Embryonic facial prominence (tissue), 1 donor: ENCODE data around the gene ABCC2.
"Not testable (repeated sequence)": the region's sequence is repeated elsewhere in the genome, so short reads cannot be mapped to it uniquely, and the experiment has no call there.

ENCODE experiments used
- DNase-seq: peaks from one replicate; pipeline ENCODE4 v3.0.0-alpha.2; 2016; ENCODE audit errors: extremely low spot score

Gene ABCC2

GRCh38 chr10:99782447-99783286 lies at the start of gene ABCC2:
TSS of gene ABCC2 (plus strand) at chr10:99782640. CDS start at chr10:99782845, 205 bp downstream.
- DNase-seq: no peak

- DNase-seq: no peak
Observed at GRCh38 chr10:99733366-99733765, 49.1 kb upstream of the ABCC2 start.

GRCh38 chr10:99734111-99734510 lies 48.3 kb upstream of the ABCC2 start:
- DNase-seq: not testable (repeated sequence)

GRCh38 chr10:99740260-99740659 lies 42.2 kb upstream of the ABCC2 start:
- no peak for DNase-seq

GRCh38 chr10:99740933-99741559 lies 41.4 kb upstream of the ABCC2 start:
- no peak for DNase-seq

- DNase-seq: no peak
Observed at GRCh38 chr10:99742254-99742653, 40.2 kb upstream of the ABCC2 start.

GRCh38 chr10:99742701-99743100 lies 39.7 kb upstream of the ABCC2 start:
- DNase-seq: no peak

- DNase-seq: no peak
Observed at GRCh38 chr10:99743841-99744240, 38.6 kb upstream of the ABCC2 start.

GRCh38 chr10:99746166-99746565 lies 36.3 kb upstream of the ABCC2 start:
- DNase-seq: not testable (repeated sequence)

GRCh38 chr10:99748823-99749451 lies 33.5 kb upstream of the ABCC2 start:
- no peak for DNase-seq

- no peak for DNase-seq
Observed at GRCh38 chr10:99750641-99751040, 31.8 kb upstream of the ABCC2 start.

- DNase-seq: no peak
Observed at GRCh38 chr10:99754670-99755069, 27.8 kb upstream of the ABCC2 start.

- no peak for DNase-seq
Observed at GRCh38 chr10:99756159-99756558, 26.3 kb upstream of the ABCC2 start.

- DNase-seq: no peak
Observed at GRCh38 chr10:99758211-99758891, 24.1 kb upstream of the ABCC2 start.

GRCh38 chr10:99760321-99760720 lies 22.1 kb upstream of the ABCC2 start:
- no peak for DNase-seq

- DNase-seq: no peak
Observed at GRCh38 chr10:99761365-99761764, 21.1 kb upstream of the ABCC2 start.

- no peak for DNase-seq
Observed at GRCh38 chr10:99765672-99766301, 16.7 kb upstream of the ABCC2 start.

- no peak for DNase-seq
Observed at GRCh38 chr10:99766302-99766681, 16.1 kb upstream of the ABCC2 start.

- no peak for DNase-seq
Observed at GRCh38 chr10:99767901-99768300, 14.5 kb upstream of the ABCC2 start.

- DNase-seq: no peak
Observed at GRCh38 chr10:99768556-99768955, 13.9 kb upstream of the ABCC2 start.

- DNase-seq: no peak
Observed at GRCh38 chr10:99769706-99770105, 12.7 kb upstream of the ABCC2 start.
